ELR (cell line): Measurements from ENCODE around the gene POTEJ.
"Not testable (repeated sequence)": the region's sequence is repeated elsewhere in the genome, so short reads cannot be mapped to it uniquely, and the experiment has no call there.

Source experiments
- DNase-seq: peaks from one replicate; pipeline ENCODE4 v3.0.0-alpha.2; 2015; ENCODE audit warnings: low read depth

The POTEJ gene

DNA sequence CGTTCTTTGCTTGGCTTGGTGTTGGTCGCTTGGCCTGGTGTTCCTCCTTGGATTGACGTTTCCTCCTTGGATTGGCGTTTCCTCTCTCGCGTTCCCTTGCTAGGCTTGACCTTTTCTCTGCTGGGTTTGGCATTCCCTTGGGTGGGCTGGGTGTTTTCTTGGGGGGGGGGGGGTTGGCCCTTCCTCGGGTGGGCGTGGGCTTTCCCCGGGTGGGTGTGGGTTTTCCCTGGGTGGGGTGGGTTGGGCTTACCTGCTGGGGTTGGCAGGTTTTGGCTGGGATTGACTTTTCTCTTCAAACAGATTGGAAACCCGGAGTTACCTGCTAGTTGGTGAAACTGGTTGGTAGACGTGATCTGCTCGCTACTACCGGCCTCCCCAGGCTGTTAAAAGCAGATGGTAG is at the start of gene POTEJ:
POTEJ (plus strand) TSS at position 301 of the 400 bp plus-strand sequence; CDS start at position 394, 93 bp downstream.
- not testable (repeated sequence) for DNase-seq

DNA sequence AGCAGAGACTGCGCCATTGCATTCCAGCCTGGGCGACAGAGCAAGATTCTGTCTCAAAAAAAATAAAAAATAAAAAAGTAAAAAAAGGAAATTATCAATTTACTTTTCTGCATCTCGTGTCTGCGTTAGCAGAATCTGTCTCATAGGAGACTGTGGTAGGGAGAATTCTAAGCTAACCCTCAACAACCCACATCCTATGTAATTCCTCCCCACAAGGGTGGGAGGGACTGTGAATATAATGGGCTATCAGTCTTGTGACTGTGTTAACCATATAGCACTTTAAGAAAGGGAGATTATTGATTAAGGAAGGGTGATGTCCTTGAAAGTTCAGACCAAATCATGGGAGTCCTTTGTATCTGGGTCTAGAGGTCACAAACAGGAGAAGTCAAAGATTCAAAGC is 45.1 kb upstream of the POTEJ start:
- not testable (repeated sequence) for DNase-seq

DNA sequence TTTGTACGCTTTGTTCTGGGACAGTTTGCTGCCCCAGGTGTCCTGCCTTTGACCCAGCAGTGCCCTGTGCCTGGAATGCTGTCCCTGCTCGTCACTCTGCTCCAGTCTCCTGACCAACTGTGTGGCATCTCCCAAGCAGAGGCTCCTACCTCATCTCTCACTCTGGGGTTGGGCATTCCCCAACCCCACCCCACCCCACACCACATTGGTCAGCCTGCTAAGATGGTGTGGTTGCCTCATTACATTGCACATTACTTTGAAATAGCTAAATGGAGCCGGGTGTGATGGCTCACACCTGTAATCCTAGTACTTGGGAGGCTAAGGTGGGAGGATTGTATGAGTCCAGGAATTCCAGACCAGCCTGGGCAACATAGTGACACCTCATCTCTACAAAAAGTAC is 39.3 kb upstream of the POTEJ start:
- not testable (repeated sequence) for DNase-seq

DNA sequence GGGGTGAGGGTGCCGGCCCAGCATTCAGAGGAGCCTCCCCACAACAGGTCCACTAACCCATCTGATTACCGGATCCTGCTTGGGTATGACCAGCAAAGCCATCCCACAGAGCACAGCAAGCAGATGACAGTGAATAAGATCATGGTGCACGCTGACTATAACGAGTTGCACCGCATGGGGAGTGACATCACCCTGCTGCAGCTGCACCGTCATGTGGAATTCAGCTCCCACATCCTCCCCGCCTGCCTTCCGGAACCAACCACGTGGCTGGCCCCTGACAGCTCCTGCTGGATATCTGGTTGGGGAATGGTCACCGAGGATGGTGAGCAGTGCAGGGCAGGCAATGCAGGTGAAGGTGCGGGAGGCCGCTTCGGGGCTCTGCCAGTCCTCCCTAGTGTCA is 37.0 kb upstream of the POTEJ start:
- not testable (repeated sequence) for DNase-seq

DNA sequence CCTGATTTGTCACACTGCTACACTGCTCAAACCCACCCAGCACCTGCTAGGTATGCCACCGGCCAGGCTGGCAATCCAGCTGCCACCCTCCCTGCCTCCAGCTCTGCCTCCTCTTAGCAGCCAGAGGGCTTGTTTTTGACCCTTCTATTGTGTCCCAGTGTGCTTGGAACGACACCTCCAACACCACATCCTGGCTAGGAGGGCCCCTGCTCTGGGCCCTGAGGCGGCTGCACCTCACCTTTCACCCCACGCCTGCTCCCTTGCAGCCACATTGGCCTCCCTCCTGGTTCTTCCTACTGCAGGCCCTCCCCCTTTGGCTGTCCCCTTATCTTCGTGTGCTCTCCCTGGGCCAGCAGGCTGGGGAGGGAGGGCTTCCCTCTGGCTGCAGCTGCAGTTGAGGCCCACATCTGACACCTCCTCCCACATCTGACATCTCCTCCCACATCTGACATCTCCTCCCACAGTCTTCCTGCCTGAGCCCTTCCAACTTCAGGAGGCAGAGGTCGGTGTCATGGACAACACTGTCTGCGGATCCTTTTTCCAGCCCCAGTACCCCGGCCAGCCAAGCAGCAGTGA is 34.9 kb upstream of the POTEJ start:
- not testable (repeated sequence) for DNase-seq

DNA sequence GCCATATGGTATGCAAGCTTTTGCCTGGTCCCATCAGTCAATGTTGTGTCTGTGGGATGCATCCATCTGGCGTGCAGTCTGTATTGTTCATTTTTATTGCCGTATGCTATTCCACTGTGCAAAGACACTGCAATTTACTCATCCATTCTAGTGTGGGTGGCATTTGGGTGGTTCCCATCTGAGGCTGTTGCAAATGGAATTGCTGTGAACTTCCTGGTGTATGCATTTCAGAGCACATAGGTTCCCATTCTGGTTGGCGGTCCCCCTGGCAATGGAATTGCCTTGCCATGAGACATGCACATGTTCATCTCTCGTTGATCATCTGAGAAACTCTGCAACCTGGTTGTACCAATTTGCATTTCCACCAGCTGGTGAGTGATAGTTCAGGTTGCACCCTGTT is 33.7 kb upstream of the POTEJ start:
- DNase-seq = not testable (repeated sequence)

DNA sequence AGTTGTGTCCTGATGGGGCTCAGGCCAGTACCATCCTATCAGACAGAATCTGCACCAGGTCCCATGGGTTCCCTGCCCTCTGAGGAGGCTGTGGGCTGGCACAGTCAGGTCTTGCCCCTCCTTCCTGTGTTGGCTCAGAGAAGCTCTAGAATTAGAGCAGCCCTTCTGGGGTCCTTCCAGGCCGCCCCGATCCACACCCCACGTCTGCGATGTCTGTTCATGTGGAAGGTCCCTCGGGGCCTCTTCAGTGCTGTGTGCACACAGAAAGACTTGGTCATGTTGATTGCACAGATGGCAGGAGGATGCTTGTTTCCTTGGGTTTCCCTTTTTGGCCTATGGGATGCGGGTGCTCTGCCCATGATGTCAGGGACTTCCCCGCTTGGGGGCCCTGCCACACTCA is 32.1 kb upstream of the POTEJ start:
- DNase-seq = not testable (repeated sequence)

DNA sequence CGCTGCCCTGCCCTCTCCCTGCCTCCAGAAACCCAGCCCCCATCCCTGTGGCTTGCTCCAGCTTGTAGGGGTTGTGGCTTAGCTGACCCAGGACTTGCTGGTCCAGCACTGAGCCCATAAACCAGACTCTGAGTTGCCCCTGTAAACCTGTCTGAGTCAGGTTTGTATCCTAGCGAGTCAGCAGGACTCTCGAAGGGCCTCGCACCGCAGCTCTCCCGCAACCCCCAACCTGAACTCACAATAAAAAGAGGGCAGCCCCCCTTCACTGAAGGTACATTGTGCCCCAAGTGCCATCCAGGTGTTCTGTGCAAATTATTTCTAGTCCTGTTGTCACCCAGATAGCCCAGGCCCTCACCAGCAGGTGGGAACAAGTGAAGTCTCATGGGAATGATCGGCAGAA is 29.7 kb upstream of the POTEJ start:
- not testable (repeated sequence) for DNase-seq

DNA sequence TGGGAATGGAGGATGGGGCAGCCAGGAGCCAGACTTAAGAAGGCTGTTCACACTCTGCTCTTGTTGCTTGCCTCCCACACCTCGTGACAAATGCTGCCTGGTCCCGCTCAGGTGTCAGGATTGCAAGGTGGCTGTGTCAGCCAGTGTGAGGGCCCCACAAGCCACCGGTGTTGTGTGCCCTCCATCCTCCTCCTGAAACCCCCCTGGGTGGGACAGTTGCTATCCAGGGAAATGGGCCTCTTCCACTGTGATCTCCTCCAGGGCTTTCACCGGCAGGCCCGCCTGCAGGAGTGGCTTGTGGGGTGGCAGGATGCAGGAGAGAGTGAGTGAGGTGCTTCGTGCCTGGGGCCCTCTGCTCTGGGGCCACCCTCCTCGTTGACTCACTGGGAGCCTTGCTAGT is 28.3 kb upstream of the POTEJ start:
- DNase-seq = not testable (repeated sequence)

DNA sequence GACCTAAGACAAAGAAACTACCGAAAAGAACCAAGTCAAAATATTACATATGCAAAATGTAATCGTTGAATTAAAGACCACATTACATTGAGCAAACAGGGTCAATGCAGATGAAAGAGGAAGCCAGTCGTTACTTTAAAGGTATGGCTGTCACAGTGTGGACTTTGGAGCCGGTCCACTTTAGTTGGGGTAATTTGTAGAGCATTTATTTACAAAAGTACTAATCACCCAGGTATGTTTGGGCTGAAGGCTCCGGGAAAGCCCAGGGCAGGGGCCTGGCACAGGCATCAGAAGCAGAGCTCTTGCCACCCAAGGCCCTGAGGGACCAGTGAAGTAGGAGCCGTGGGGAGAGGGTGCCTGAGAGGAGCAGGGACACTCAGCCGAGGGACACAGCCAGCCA is 27.7 kb upstream of the POTEJ start:
- DNase-seq = not testable (repeated sequence)

DNA sequence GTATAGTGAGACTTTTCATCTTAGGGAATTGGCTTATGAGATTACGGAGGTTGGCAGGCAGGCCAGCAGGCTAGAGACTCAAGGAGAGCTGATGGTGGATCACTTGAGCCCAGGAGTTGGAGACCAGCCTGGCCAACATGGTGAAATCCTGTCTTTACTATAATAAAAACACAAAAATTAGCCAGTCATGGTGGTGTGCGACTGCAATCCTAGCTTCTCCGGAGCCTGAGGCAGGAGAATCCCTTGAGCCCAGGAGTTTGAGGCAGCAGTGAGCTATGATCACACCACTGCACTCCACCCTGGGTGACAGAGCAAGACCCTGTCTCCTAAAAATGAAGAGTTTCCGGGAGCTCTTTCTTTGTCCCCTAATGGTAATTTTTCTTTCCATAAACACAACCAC is 26.5 kb upstream of the POTEJ start:
- not testable (repeated sequence) for DNase-seq

DNA sequence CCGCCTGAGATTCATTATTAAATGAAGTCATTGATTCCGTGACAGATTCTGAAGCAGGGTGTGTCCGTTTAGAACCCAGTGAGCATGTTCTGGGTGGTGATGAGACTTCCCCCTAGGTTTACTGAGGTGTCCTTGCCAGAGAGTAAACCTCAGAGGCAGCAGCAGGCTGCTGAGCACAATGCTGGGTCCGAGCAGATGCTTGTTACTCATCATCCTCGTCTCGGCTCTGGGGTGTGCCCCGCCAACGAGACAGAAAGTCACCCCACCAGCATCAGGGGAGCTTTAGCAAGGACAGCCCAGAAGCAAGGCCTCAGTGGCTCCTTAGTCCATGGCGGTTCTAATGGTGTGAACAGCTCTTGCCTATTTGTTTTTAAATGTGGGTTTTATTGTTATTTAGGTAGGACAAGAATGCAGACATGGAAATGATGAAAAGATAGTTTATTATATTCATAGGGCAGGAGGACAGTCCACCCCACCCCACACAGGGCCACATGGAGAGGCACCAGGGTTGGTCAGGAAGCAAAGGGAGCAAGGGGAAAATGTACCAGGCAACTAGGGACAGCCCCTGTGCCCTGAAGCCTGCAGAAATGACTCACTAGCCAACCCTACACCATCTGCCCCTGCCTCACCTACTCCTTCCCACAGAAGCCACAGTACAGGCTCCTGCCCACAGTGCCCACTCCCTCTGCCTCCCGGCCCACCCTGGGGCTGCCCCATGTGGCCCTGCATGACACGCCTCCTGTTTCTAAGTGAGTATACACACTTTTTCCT is 22.4 kb upstream of the POTEJ start:
- DNase-seq = not testable (repeated sequence)

DNA sequence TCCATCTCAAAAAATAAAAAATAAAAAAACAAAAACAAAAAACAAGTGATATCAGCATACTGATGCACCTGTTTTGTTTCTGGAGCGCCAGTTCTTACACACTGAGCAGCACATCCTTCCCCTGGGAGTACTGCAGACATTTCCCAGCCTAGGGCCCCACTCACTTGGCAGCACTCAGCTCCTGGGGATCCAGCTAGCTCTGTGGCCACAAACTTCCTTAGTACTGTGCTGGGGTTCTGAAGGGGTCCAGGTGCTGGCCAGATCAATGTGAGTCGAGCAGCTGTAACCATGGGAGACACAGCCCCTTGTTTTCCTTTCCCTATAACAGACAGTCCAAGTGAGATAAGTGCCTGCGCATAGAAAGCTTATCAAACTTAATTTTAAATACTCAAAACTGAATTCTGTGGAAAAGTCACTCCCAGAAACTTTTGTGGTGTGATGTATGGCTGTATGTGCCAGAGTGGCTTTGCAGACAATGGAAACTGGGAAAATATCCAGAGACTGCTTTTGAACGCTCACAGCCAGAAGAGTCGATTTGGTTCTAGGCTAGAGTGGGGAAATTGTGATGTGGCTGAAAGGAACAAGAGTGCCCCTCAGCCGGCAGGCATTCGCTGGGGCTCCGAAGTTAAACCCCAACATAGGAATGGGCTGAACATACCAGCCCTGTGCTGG is 20.9 kb upstream of the POTEJ start:
- DNase-seq = not testable (repeated sequence)

DNA sequence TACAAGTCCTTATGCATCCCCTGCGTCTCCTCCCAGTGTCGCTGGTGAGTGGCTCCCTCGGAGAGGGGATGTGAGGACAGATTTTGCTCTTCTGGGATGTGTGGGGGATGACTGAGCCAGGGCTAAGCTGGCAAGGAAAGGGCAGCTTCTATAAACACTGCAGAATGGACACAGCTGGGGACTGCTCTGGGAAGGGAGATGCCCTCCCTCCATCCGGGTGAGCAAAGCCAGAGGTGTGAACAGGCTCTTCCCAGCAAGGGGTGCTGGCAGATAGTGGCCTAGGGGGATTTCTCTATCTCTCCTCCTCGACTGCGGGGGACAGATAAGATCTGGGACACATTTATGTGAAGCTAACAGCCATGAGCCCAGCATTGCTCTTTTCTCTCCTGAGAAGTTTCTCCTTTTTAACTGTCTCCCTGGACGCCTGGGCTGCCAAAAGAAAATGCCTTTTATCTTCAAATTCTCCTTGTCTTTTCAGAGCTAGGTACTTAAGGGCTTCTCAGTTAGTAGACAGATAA is 20.3 kb upstream of the POTEJ start:
- not testable (repeated sequence) for DNase-seq

DNA sequence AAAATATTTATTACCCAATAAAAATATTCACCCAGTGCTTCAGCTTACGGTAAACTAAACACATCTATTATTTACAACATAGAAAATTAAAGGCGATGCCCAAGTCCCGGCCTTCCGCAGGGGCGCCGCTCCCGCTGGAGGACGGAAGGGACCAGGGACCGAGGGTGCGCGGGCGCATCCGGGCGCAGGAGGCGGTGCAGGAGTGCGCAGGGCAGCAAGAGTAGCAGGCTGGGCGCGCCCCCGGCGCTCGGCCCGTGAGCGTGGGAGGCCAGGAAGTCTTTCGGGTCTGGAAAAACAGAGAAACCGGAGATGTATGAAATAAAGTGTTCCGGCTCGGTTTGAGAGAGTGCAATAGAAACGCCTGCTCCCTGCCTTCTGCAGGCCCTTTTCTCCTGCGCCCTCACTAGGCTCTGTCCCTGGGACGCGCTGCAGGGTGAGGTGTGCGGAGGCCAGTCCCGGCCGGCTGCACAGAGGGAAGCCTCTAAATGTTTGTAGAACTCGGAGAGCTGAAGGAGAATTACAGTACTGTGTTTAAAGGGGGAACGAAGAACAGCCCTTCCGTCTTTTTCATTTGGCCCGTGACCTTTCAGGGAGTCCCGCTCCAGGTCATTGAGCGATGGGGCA is 18.3 kb upstream of the POTEJ start:
- DNase-seq = not testable (repeated sequence)

DNA sequence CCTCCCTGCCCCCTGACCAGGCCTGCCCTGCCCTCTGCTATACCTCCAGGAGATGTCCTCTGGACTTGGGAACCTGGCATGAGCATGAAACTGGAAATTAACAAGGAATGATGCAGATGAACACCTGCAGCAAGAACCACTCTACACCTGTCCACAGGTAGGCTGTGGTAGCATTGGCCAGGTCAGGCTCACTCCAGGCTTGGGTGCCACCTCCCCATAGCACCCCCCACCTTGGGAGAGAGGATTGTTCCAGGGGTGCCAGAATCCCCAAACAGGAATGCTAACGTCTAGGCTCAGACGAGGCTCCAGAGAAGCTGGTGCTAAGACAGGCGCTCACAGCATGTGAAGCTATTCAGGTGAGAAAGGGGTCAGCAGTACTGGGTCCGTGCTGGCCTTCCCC is 17.2 kb upstream of the POTEJ start:
- DNase-seq = not testable (repeated sequence)

DNA sequence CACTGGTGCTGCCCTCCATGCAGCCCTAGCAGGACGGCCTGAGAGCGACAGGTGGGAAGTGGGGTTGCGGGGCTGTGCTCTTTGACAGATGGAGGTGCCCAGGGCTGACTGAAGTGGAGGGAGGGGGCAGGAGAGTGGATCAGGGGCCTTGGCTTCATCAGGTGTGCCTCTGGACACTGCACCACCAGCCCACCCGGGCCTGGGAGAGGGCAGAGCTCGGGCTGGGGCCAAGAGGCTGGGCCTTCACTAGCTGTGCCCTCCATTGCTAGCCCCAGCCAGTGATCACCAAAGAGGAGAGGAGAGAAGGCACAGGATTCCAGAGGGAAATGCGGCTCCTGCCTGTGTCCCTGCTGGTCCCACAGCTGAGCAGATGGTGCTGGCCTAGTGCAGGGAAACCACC is 14.5 kb upstream of the POTEJ start:
- not testable (repeated sequence) for DNase-seq

DNA sequence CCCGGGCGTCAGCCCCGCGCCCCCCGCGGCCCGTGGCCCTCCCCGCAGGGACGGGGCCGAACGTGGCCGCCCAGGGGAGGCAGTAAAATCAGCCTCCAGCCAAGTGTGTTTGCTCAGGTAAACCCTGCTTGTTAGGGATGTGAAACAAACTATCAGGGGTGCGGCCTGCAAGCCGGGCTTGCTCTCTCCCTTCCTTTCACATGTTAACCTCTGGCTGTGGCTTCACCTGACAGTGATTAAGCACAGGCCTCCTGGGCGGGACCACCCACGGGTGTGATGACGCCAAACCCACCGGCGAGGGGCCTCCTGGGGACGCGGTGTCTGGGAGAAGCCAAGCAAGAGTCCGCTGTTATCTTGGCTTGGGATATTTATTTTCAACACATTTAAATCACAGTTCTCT is 13.2 kb upstream of the POTEJ start:
- not testable (repeated sequence) for DNase-seq

DNA sequence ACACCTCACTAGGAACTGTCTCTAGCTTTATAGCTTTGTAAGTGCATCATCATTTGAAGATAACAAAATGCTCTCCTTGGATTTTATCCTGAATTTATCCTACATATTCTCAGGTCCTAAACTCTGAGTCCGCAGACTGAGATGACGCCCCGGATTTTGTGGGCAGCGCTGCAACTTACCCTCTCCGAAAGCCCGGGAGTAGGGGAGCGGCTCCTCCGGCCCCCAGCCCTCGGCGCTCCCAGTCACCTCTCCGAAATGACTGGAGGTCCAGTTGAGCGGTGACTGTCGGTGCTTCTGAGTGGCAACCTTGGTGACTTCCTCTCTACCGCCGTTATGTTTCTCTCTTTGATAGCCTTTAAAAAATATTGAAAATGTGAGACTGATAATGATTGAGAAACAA is 12.8 kb upstream of the POTEJ start:
- DNase-seq = not testable (repeated sequence)

DNA sequence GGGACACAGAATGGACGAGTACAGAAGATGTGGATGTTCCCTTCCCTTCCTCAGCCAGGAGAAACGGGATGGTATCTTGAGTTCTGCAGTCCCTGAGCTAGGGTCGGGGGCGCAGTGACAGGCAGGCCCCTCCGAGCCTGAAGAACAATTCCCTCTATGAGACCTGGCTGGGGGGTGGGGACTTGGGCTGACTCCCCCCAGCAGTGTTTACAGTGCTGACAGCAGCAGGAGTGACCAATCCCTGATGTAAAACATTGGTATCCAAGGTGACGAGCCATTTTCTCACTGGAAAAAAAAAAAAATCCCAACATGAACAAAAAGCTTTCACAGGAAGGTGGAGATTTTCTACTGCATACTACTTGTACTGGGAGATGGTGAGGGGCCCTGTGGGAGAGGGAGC is 11.8 kb upstream of the POTEJ start, which contains the start of gene CFC1:
CFC1 (minus strand) TSS at position 183 of the 400 bp plus-strand sequence. CDS start 288 bp downstream, outside the sequence.
- not testable (repeated sequence) for DNase-seq

DNA sequence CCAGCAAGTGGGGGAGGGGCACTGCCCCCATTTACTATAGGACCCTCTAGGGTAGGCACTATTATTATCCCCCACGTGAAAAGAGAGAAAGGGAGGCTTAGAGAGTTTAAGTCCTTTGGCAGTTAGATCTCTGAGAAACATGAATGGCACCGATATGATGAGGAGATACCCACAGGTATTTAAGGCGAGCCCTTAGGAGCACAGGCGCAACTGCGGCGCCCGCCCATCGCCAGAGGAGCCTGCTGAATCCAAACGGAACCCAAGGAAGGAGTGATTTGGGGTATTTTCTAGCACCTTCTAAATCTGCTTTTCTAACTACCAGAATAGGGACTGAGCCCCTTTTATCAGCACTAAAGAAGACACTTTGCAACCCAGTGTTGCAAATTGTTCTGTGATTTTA is 11.3 kb upstream of the POTEJ start:
- DNase-seq = not testable (repeated sequence)

DNA sequence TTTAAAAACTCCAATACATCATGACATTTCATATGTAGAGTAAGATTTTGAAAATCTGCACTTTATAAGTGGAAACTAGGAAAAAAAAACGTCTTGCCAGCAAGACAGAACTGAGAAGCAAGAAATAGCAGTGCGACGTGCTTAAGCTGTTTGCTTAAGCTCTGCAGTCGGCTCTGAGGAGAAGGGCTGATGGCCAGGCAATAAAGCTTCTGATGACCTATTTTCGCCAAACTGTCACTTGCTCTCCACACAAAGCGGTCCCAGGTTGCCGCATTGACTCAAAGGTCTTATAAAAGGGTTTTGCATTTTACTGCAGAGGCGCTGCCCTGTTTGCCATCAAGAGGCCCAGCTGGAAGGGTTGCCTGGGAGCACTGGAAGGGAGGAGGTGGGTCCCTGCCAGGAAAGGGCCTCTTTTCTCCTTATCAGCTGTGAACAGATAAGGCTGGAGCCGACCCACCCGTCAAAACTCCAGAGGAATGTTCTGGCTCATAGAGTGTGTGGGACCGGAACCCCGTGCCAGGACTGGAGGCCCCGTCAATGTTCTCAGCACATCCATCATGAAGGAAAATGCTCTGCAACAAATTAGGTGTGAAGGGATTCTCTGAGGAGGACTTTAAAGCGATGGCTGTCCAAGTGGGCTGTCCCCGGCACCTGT is 9.5 kb upstream of the POTEJ start:
- DNase-seq = not testable (repeated sequence)
